GM12801 (cell line): ENCODE results near the gene TEPSIN.

Experiments used
- CTCF ChIP-seq: IDR thresholded peaks from one replicate; pipeline ENCODE4 v1.5.1; 2011; ENCODE audit warnings: control low read depth; ENCODE audit not compliant: insufficient read length; ENCODE audit errors: extremely low read depth

Gene TEPSIN

DNA sequence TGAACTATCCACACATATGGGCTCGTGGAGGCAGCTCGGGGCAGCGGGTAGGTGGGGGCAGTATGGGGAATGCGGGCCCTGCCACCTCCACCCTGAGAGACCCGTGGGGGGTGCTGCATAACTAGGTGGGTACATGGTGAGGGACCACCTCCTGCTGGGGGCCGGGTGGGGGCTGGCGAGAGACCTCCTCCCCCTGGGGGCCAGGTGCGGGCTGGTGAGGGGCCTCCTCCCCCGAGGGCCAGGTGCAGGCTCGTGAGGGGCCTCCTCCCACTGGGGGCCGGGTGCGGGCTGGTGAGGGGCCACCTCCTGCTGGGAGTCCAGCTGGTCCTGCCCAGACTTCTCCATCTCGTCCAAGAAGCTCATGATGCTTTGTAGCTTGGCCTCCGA is 41.5 kb downstream of the TEPSIN start:
- TF ChIP-seq CTCF: no peak

- no peak for TF ChIP-seq CTCF
Measured at GRCh38 chr17:81196505-81197408, 42.1 kb downstream of the TEPSIN start.

GRCh38 chr17:81195941-81196495 is 42.8 kb downstream of the TEPSIN start:
- no peak for TF ChIP-seq CTCF

DNA sequence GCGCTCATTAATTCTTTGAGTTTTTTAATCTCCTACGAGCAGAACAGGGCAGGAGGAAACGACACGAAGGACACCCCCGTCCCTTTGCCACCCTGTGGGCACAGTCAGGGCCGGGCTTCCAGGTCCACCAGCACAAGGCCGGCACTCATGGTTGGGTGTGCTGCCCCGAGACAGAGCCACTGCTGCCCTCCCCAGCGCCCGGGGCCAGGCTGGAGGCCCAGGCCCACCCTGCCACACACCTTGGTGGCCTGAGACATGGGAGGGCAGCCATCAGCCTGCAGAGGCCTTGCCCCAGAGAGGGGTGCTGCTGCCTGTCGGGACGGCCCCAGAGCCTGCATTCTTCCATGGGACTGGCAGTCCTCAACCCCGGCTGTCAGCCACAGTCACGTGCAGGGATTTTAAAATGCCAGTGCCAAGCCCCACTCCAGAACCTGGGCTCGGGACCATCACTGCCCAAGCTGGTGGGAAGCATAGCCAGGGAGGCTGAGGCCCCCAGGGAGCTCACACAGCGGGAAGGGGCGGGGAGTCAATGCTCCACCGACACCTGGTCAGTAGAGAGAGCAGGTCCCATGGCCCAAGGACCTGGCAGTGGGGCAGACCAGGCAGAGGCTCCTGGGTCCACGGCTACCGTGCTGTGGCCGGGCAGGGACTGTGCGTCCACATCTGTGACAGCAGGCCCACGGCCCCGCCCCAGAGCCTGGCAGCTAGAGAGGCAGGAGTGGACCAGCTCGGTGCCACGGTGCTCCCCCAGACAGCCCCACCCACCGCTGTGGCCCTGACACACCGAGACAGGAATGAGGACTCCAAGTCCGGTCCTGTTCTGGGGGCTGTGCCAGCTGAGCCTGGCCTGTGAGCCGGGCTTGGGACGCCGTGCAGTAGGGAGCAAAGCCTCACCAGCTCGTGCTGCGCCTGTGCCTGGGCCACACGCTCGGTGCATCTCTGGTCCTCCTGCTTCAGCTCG is 43.6 kb downstream of the TEPSIN start:
- no peak for TF ChIP-seq CTCF

DNA sequence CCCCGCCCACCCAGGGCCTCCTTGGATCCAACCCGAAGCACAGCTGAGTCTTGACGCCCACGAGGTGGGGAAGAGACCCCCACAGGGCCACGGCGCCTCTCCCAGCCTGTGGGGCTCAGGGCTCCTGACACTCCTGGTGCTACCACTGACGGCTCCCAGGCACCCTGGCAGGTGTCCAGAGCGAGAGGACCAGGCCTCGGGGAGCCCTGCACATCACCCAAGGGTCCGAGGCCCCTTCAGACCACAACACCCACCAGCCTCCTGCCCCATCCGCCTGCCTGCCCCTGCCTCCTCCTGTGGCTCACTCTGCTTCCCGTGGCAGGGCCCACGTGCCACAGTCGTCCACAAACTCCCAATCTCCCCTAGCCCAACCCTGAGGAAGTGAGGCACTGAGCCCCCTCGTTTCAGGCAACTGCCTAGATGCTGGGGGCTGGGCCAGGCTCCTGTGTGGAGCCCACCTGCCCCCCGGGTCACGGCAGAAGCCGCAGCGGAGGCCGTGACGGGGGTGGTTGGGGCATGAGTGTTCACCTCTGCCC is 44.6 kb downstream of the TEPSIN start:
- TF ChIP-seq CTCF: no peak

DNA sequence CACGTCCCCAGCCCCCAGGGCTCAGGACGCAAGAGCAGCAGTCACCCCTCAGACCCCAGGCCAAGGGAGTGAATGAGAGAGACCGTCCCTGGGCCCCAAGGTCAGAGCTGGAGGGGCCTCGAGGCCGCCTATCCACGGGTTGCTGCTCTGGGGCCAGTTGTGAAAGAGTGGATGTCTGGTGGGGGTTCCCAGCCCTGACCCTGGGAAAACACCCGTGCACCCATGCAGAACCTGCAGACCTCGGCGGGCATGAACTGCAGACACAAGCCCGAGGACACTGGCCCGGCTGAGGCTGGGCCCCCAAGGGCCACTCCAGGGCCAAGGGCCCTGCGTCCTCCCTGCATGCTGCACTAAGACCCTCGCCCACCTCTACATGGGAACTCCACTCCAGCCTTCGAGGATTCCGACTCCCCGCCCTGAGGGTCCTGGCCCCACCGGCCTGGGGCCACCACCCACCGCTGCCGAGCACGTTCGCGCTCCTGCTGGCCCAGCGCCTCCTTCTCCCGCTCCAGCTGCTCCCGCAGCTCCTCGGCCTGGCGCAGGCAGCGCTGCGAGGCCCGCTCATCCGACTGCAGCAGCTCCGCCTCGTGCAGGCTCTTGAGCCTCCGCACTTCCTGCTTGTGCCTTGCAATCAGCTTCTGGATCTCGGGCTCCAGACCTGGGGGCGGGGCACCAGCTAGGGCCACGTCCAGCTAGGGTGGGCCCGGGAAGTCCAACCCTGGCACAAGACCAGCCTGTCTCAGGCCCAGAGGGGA is 45.2 kb downstream of the TEPSIN start:
- TF ChIP-seq CTCF: no peak

- no peak for TF ChIP-seq CTCF
Measured at GRCh38 chr17:81193051-81193410, 45.8 kb downstream of the TEPSIN start.
